Measurements from ENCODE around the gene ECHS1.

DNA sequence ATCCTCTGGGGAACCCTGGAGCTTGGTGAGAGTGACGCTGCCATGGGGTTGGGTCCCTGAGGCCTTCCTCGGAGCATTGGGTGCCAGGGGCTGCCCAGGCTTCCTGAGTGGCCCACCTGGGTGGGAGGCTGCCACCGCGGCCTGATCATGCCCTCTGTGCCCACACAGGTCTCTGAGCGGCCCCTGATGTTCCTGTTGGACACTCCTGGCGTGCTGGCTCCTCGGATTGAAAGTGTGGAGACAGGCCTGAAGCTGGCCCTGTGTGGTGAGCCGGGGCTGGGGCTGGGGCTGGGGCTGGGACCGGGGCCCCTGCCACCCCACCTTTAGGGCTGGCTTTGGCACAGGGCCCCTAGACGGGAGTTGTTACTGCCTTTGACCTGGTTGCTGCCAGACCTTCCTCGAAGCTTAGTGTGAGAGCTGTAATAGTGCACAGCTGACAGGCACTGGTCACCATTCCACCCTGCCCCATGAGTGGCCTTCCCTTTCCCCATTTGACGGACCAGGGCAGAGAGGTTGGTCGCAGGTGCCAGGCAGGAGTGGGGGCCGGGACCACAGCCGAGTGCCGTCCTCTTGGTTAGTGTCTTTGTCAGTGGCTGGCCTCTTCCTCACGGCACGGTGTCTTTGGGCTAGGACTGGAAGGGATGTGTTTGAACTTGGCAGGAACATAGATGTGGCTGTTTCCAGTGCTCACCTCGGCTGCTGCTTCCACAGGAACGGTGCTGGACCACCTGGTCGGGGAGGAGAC is 29.0 kb upstream of the ECHS1 start:
- TF ChIP-seq, protein P1, sequence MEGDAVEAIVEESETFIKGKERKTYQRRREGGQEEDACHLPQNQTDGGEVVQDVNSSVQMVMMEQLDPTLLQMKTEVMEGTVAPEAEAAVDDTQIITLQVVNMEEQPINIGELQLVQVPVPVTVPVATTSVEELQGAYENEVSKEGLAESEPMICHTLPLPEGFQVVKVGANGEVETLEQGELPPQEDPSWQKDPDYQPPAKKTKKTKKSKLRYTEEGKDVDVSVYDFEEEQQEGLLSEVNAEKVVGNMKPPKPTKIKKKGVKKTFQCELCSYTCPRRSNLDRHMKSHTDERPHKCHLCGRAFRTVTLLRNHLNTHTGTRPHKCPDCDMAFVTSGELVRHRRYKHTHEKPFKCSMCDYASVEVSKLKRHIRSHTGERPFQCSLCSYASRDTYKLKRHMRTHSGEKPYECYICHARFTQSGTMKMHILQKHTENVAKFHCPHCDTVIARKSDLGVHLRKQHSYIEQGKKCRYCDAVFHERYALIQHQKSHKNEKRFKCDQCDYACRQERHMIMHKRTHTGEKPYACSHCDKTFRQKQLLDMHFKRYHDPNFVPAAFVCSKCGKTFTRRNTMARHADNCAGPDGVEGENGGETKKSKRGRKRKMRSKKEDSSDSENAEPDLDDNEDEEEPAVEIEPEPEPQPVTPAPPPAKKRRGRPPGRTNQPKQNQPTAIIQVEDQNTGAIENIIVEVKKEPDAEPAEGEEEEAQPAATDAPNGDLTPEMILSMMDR (IDR thresholded peaks at IDR 0.05 in 8 of 11, conservative IDR thresholded peaks at IDR 0.05 in 3 of 11) = no peak
- no peak for TF ChIP-seq POLR2A (IDR thresholded peaks at IDR 0.05)

Measured in spleen (tissue), 7 donors.